Renal cortex interstitium (tissue), 11 donors: ENCODE data around the gene PI16. TPM values are rescaled to one million over a fixed set of nuclear protein-coding genes. Genes with fewer than 3 reads are reported as not detected.
"Not testable (repeated sequence)": the region's sequence is repeated elsewhere in the genome, so short reads cannot be mapped to it uniquely, and the experiment has no call there.

Experiments used
- DNase-seq, 11 donors: peaks; one replicate each; pipeline ENCODE4 v3.0.0-alpha.2; 2013; ENCODE audit warnings: low read depth in 9 of 11, low spot score in 4 of 11; ENCODE audit errors: extremely low read depth in 1 of 11
- polyA plus RNA-seq, 3 donors: library from polyadenylated mRNA; unstranded; fragments of 120-200 nt; gene quantifications; one replicate each; pipeline ENCODE4 v1.2.1, GENCODE V29; 2013; ENCODE audit not compliant: insufficient read length in 3 of 3

The PI16 gene
- polyA plus RNA-seq, 3 donors, result 1.1 to 4.0 (median 1.1) TPM

DNA sequence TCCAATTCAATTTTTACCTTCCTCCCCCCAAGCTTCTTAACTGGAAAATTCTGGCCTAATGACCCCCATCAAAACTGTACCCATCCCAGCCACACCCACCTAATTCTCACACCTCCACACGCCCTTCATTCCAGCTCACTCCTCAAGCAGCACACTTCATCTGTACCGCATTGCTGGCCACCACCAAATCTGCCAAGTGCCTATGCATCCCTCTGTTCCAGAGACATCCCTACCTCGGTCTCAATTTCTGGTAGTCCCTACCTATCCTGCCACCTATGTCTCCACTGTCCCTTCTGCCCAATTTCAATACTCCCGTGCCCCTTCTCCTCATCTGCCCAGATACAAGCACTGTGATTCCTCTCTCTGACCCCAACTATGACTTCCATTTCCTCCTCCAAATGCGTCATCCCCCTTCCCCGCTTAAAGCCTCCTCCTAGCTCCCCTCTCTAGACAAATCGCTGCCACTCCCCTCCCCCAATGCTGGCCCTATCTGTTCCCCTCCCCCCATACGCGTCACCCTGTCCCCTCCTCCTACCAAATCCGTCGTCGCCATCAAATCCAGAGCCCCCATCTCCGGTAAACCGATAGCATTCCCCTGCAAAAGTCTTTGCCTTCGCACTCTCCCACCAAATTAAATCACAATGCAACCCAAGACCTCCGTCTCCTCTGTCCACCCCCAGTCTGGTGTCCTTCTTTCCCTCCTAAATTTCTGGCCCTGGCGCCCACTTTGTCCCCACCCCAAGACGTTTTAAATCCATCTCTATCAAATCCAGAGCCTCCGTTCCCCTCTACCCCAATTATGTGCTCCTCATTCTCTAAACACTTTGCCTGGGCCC lies 30.3 kb downstream of the PI16 start:
- DNase-seq, result peak in 2 of 11 donors; percentile 43 to 58

DNA sequence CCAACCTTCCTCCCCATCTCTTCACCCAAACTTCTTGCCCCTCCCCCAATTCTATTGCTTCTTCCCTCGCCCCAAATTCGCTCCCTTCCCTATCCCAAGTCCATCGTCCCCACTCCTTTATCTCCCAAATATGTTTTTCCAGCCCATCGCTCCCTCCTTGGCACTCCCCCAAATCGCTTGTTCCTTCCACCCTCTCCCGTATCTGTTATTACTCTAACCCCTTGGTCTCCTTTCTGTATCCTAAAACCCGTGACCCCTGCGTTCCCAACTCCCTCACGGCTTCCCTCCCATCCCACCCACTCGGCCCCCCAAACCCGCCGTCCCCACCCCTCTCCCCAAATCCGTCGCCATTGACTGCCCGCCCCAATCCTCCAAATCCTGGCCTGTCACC lies 30.9 kb downstream of the PI16 start:
- DNase-seq, result no peak

DNA sequence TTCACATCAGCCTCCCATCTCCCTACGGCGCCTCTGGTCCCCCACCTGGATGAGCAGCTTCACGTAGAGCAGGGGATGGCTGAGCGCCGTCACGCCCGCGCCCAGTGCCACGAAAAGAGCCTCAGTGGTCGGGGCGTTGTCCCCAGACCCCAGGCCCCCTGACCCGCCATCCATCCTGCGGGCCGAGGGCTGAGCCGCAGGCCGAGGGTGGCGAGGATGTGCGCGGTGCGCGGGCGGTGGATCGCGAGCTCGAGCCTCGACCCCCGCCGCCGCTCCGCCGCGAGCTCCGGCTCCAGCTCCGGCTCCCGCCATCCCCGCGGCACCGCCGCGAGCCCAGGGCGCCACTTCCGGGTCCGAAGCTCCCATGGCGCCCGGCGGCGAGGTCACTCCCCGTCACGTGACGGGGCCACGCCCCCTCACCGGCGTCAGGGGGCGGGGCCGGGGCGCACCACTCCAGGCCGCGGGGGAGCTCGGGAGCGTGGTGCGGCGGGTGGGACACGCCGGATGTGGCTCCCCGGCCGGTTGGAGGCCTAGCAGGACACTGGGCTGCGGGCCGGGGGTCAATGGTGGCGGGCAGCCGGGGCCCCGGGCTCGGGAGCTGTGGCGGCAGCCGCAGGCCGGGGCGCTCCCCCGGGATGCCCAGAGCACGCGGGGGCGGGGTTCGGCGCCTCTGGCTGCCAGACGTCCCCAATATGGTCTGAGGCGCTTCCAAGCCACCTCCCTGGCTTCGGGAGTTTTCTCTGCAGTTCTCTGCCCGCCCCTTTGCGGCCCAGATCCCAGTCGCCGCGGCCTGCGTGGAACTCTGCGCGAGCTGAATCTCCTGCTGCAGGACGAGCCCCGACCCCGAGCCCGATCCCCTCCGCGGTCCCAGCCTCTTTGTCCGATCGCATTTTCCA lies 31.5 kb downstream of the PI16 start, which contains the start of gene MTCH1:
MTCH1 (minus strand) TSS at position 389 of the 896 bp plus-strand sequence; CDS start at position 366, 23 bp downstream.
- peak; percentile 71 to 91 (median 86) for DNase-seq

DNA sequence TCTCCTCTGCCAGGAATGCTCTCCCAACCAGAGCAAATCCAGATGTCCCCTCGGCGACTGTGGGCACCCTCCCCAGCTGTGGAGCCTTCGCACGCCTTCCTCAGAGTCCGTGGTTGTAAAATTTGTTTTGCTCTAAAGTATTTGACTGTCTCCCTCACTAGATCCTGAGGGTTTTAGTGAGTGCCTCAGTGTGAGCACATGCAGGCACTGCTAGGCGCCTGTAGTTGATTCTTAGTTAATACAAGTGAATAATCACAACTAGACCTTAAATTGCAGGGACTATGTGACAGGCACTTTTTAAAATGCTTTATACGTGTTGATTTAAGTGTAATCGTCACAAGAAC lies 32.1 kb downstream of the PI16 start:
- DNase-seq, result no peak

DNA sequence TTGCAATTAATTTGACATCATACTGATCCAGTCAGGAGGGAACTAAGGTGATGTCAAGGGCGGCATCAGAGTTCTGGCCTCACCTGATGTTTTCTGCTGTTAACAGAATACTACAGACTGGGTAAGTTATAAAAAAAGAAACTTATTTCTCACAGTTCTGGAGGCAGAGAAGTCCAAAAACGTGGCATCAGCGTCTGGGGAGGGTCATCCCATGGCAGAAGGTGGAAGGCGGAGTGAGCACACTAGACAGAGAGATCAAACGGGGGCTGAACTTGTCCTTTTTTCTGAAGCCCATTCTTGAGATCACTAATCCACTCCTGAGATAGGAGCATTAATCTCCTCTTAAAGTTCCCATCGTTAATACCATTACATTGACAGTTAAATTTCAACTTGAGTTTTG lies 34.7 kb downstream of the PI16 start:
- DNase-seq, result no peak

DNA sequence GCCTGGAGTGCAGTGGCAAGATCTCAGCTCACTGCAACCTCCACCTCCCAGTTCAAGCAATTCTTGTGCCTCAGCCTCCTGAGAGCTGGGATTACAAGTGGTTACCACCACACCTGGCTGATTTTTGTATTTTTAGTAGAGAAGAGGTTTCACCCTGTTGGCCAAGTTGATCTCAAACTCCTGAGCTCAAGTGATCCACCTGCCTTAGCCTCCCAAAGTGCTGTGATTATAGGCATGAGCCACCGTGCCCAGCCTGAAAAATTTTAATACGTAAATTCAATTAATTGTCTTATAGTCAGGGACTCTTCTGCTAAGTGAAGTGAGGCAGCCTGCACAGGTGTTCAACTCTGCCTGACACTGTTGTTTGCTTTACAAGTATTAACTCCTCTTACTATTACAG lies 35.9 kb downstream of the PI16 start:
- DNase-seq, result not testable (repeated sequence)

DNA sequence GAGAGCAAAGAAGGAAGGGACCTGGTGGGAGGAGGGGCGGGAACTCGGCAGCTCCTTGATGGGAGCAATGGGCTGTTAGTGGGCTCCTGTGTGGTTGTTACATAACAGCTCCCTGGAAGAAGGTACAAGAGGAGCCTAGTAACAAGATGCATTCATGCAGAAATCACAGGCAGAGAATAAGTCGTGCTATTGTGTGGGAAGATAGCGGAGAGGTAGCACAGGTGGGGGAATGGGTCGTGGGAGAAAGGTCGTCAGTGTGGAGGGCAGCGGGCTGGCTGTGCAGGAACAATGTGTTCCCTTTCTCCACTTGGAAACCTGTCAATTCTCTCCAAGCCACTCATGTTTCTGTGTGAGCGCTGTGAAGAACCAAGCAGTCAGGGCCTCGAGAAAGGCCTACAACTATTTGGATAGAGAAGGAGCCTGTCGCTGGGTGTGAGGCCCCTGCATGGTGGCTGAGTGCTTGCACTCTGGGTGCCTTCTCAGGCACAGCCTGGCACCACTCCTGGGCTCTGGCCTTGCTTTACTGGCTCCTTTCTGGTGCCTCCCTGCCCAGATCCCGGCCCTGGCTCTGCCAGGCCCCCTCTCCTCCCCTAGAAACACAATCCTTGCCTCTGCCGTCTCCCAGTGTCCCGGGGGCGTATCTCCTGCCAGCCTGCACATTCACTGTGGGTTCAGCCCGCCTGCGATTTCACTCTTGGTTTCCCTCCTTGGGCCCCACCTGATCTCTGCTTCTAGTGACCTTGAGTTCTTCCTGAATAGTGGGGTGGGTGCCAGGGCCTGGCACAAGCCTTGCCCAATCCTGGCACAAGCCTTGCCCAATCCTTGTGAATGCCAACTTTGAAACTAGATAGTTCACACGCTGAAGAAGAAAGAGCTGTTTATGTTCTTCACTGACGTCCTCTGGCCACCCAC lies 43.5 kb downstream of the PI16 start:
- DNase-seq, result no peak

DNA sequence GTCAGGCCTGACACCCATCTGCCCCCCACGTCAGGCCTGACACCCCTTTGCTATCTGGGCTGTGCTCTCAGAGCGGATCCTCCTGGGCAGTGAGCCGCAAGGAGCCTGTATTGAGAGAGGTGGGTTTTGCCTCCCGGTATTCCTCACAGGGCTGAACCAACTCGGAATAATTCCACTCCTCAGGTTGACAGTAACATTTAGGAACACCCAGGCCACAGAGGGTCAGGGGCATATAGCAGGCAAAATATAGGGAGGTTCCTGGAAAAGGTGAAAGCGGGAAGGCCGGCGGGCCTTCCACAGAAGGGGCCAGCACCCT lies 44.1 kb downstream of the PI16 start:
- no peak for DNase-seq

DNA sequence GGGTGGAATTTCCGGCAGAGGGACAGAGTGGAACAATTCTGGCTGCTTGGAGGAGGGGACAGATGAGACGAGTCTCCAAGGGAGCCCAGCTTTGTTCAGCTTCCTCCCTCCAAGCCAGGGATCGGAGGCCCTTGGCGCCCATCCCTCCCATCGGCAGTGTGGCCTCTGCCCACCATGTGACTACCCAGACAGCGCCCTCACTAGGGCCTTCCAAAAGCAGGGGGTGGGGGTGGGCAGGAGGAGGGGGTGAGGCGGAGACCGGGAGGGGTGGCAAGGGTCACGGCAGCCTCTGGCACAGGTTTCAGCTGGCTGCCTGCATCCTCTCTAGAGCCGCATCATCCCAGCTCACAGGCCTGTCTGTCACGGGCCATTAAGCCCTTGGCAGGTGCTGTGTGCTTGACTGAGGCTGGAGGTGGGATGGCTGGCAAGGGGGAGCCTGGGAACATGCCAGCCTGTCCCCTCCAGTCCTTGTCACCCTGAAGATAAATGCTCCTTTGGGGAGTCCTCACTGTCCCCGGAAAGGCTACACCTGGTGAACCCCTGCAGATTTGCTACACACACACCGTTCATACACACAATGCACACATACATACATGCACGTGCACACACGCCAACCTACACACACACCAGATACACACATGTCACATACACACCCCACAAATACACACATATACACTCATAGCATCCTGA lies 44.7 kb downstream of the PI16 start:
- peak in 9 of 11 donors; percentile 63 to 88 (median 78) for DNase-seq

DNA sequence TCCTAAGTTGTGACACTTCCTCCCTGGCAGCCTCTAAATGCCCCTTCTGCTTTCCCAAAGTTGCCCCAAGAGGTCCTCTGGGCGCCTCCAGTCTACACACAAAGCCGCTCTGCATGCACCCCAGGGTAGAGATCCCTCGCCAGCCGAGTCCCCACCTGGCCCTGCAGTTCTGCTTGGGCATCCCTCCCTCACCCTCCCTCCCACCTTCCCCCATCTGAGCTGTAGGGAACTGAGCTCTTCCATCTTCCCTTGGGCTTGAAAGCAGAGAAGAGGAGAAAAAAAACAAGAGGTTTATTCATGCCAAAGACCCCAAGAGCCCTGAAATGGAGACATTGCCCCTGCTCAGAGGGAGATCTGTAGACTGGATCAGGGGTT lies 45.2 kb downstream of the PI16 start:
- DNase-seq, result no peak

DNA sequence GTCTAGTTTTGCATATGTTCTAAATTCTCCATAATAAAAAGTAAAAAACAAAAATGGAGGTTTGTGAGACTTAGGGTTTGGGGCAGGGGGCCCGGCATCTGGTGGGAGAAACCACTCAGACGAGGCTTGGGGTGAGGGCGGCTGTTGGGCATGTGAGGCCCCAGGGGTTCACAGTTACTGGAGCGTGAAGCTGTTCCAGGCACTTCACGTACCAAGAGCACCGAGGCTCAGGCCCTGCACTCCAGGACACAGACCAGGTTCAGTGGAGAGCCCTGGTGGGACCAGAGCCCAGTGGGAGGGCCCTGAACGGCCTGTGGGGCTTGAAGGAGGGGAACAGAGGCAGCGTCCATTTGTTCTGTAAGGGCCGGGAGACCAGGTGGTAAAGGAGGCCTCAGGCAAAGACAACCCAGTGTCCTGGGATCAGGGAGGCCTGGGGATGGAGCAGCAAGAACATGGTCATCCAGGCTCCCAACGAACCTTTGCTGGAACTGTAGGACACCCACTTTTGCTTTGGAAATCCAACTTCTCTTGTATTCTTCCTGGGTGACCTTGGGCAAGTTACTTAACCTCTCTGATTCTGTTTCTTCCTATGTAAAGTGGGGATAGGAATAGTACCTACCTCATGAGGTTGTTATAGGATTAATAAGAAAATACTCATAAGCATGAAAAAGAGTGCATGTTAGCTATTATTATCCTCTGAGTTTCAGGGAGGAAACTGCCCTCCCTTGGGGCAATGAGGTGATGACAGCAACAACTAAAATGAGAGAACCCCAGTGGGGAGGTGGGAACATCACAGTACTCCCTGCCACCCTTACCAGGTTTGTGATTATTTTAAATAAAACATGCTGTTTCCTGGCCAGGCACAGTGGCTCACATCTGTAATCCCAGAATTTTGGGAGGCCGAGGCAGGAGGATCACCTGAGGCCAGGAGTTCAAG lies 49.8 kb downstream of the PI16 start:
- no peak for DNase-seq

DNA sequence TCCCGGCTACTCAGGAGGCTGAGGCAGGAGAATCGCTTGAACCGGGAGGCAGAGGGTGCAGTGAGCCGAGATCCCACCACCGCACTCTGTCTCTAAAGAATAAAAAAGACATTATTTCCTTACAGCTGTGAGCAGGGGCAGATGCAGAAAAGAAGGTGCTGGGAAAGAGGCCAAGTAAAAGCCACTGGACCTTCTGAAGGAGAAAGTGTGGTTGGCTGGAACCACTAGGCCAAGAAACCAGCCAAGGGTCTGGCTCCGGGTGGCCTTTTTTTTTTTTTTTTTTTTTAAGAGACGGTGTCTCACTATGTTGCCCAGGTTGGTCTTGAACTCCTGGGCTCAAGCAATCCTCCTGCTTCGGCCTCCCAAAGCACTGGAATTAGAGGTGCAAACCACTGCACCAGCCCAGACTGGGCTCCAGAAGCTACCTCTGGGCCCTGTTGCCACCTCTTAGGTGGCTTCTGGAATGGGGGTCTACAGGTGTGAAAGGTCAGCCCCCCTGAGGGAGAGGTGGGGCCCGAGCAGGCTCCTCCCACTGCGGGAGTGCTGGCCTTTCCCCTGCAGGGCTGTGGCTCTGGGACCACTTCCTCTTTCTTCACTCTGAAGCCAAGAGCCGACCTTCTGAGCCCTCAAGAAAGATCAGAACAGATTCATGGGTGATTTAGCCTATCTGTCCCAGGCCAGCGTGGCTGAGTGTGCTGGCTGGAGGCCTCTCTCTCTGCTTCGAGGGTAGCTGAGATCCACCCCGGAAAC lies 50.7 kb downstream of the PI16 start, which contains the start of gene FGD2:
FGD2 (plus strand) TSS at position 595 of the 750 bp plus-strand sequence. CDS start 163 bp downstream, outside the sequence.
- DNase-seq, result no peak

DNA sequence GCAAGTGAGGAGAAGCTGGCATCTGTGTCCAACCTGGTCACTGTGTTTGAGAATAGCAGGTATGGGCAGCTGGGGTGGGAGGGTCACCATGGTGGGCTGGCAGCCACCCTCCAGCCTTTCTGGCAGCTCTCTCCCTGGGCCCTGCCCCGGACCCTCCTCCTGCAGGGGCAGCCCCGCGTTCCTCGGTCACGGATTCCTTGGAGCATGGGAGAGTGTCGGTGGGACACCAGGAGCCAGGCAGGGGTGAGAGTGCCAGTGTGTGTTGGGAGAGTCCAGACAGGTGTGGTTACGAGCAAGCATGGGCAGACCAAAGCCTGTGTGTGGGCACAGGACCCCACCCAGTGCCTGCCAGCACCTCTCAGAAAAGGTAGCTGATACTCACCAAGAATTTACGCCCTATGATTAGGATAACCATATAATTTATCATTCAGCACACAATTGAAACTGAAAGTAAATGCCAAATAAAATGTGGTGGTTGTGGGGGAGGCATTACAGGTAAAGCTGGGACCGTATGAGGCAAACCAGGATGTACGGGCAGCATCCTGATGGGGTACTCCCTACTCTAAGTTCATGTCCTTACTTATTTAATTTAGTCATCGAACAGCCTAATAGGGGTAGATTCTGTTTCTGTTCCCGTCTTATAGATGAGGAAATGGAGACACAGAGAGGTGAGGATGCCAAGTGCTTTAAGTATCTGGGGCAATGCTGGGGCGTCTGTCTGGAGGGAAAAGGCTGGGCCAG lies 51.5 kb downstream of the PI16 start:
- DNase-seq, result no peak

DNA sequence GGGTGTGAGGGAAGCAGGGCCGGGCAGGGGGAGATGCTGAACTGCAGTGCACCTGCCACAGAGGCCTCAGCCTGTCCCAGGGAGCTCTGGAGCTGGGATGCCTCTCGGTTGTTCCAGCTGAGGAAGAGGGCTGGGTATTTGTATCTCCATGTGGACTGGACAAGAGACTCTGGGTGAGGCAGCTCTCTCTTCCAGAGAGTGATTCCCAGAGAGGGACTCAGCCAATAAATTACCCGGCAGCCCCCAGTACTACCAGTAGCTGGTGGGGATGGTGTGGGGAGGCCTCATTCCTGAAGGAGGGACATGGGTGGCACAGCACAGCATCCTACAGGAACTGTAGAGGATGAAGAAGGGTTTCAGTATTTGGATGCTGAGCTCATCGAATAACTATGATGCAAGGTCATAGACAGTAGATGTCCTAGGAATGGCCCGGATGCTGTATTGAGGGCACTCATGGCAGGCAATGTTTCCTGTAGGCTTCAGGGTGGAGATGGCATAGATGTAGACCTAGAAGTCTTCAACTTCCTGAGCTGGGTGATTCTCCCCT lies 52.3 kb downstream of the PI16 start:
- no peak for DNase-seq

DNA sequence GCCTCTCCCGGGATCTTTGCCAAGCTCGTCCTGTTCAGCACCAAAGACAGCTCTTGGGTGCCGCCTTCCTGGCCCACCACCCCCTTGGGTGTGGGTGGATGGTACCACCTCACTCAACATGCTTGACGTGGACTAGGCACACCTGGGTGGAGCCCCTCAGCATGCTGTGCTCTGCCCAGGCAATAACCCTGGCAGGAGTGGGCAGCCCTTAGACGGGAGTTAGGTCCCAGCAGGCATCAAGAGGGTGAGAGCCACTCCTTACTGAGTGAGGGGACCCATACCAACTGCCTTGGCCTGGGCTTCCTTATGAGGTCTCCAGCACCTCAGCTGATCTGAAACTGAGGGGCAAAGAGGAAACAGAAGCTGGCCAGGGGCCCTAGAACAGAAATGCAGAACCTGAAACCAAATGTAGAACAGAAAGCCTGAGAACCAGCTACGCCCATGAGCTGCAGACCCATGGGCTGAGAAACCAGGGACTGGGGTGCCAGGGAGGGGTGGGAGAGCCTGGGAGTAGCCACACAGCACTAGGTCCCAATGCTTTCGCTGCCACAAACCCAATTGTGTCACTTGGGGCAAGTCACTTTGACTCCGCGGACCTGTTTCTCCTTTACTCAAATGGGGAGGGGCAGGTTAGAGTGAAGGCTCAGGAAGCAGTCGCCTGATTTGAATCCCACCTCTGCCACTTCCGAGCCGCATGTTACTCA lies 53.0 kb downstream of the PI16 start:
- DNase-seq, result no peak
